ENCODE data around the gene CITED4. TPM values are rescaled to one million over a fixed set of nuclear protein-coding genes. Genes with fewer than 3 reads are reported as not detected.

CITED4 gene
- polyA plus RNA-seq, 1 donor (not counting 4 experiments of a cell fraction or from before 2014, with no cell fraction given) = 11.2 TPM

- no peak for DNase-seq (ENCODE audit: low read depth, low spot score)
- FAIRE-seq = no peak
- H3K27me3 ChIP-seq (ENCODE audit: control insufficient read depth, extremely low read depth, insufficient read depth, low read length) = peaks cover 4% of the 10 kb centered on the region
- H3K36me3 ChIP-seq (ENCODE audit: control insufficient read depth in 2 of 2, extremely low read depth in 1 of 2, insufficient read depth in 2 of 2, low read length in 2 of 2) = no peaks in the 10 kb centered on the region
- no peak overlapping the region for H2AFZ ChIP-seq (ENCODE audit: control insufficient read depth, low read length)
- no peaks in the 10 kb centered on the region for H3K9me3 ChIP-seq (ENCODE audit: control insufficient read depth, low read depth, low read length)
- H3K4me3 ChIP-seq (ENCODE audit: control insufficient read depth in 2 of 3, extremely low read depth in 1 of 3, insufficient read depth in 2 of 3, low read depth in 1 of 3, low read length in 3 of 3) = no peak overlapping the region
- no peaks in the 10 kb centered on the region for H4K20me1 ChIP-seq (ENCODE audit: control insufficient read depth, extremely low read depth, insufficient read depth, low read length)
- no peaks in the 10 kb centered on the region for H3K4me1 ChIP-seq (ENCODE audit: control insufficient read depth, extremely low read depth, insufficient read depth, low read length)
- dilution Hi-C loops (cut with MboI; ENCODE audit: extremely low pct_ligation_motif_present, low sequenced_read_pairs) = no loop called here
- no peak overlapping the region for H3K9ac ChIP-seq (ENCODE audit: control insufficient read depth, extremely low read depth, insufficient read depth, low read length)
- H3K79me2 ChIP-seq (ENCODE audit: control insufficient read depth, insufficient read depth, low read length) = no peaks in the 10 kb centered on the region
- no peak overlapping the region for H3K27ac ChIP-seq (ENCODE audit: control insufficient read depth, insufficient read depth, low read length)
- TF ChIP-seq CTCF (optimal IDR thresholded peaks at IDR 0.05 in 1 of 3, IDR thresholded peaks at IDR 0.05 in 1 of 3, conservative IDR thresholded peaks at IDR 0.05 in 1 of 3; ENCODE audit: extremely low read depth in 1 of 3, insufficient read depth in 2 of 3, low read length in 3 of 3) = no peak
- TF ChIP-seq EZH2 (IDR thresholded peaks at IDR 0.05; ENCODE audit: low read length) = no peak
- no peak overlapping the region for H3K4me2 ChIP-seq (ENCODE audit: control insufficient read depth, extremely low read depth, insufficient read depth, low read depth, low read length)
- no peaks in the 10 kb centered on the region for H3K9me1 ChIP-seq (ENCODE audit: control insufficient read depth, extremely low read depth, insufficient read depth, low read length)
Measured at GRCh38 chr1:40847023-40847745, 15.0 kb downstream of the CITED4 start.

GRCh38 chr1:40845895-40846294 lies 16.3 kb downstream of the CITED4 start:
- Histone ChIP-seq H3K4me2 (ENCODE audit: control insufficient read depth, extremely low read depth, insufficient read depth, low read depth, low read length) (no peak overlapping the region), H3K79me2 (ENCODE audit: control insufficient read depth, insufficient read depth, low read length) (no peaks in the 10 kb centered on the region), H3K4me1 (ENCODE audit: control insufficient read depth, extremely low read depth, insufficient read depth, low read length) (no peaks in the 10 kb centered on the region), H2AFZ (ENCODE audit: control insufficient read depth, low read length) (no peak overlapping the region), H3K9me3 (ENCODE audit: control insufficient read depth, low read depth, low read length) (no peaks in the 10 kb centered on the region), H3K27me3 (ENCODE audit: control insufficient read depth, extremely low read depth, insufficient read depth, low read length) (peaks cover 4% of the 10 kb centered on the region), H3K4me3 (ENCODE audit: control insufficient read depth in 2 of 3, extremely low read depth in 1 of 3, insufficient read depth in 2 of 3, low read depth in 1 of 3, low read length in 3 of 3) (no peak overlapping the region), H3K36me3 (ENCODE audit: control insufficient read depth in 2 of 2, extremely low read depth in 1 of 2, insufficient read depth in 2 of 2, low read length in 2 of 2) (no peaks in the 10 kb centered on the region), H3K9ac (ENCODE audit: control insufficient read depth, extremely low read depth, insufficient read depth, low read length) (no peak overlapping the region), H3K27ac (ENCODE audit: control insufficient read depth, insufficient read depth, low read length) (no peak overlapping the region), H3K9me1 (ENCODE audit: control insufficient read depth, extremely low read depth, insufficient read depth, low read length) (no peaks in the 10 kb centered on the region), H4K20me1 (ENCODE audit: control insufficient read depth, extremely low read depth, insufficient read depth, low read length) (no peaks in the 10 kb centered on the region)
- no peak for FAIRE-seq
- DNase-seq (ENCODE audit: low read depth, low spot score) = no peak
- dilution Hi-C loops (cut with MboI; ENCODE audit: extremely low pct_ligation_motif_present, low sequenced_read_pairs) = no loop called here
- TF ChIP-seq EZH2 (IDR thresholded peaks at IDR 0.05; ENCODE audit: low read length) (no peak), CTCF (optimal IDR thresholded peaks at IDR 0.05 in 1 of 3, IDR thresholded peaks at IDR 0.05 in 1 of 3, conservative IDR thresholded peaks at IDR 0.05 in 1 of 3; ENCODE audit: extremely low read depth in 1 of 3, insufficient read depth in 2 of 3, low read length in 3 of 3) (no peak)

All from keratinocyte (primary cell).